Kidney epithelial cell (primary cell): ENCODE data around the gene LIN28B. TPM values are rescaled to one million over a fixed set of nuclear protein-coding genes. Genes with fewer than 3 reads are reported as not detected.

Experiments
- DNase-seq: peaks from one replicate; pipeline ENCODE4 v3.0.0-alpha.2; 2010; ENCODE audit warnings: low read depth
- H3K27me3 ChIP-seq: 2 replicates; pipeline ENCODE4 v1.6.0; 2011; ENCODE audit warnings: low read length; ENCODE audit not compliant: control insufficient read depth, insufficient read depth
- H3K36me3 ChIP-seq: 2 replicates; pipeline ENCODE4 v1.5.1; 2011; ENCODE audit warnings: low read length; ENCODE audit not compliant: control insufficient read depth, insufficient read depth
- H3K4me3 ChIP-seq: 2 replicates; pipeline ENCODE4 v1.5.1; 2011; ENCODE audit warnings: low read depth, mild to moderate bottlenecking, control low read depth, low read length
- total RNA-seq: library from RNA; depleted of rRNA; stranded (reverse); fragments of >200 nt; gene quantifications from 2 replicates; pipeline ENCODE4 v1.2.3, GENCODE V29; 2015
- TF ChIP-seq, protein P1 (sequence below): IDR thresholded peaks from 2 replicates; pipeline ENCODE4 v1.5.1; 2011; ENCODE audit warnings: mild to moderate bottlenecking, moderate library complexity, low read length, control low read depth, inconsistent platforms; ENCODE audit not compliant: insufficient read depth, poor library complexity, severe bottlenecking

Gene LIN28B
- total RNA-seq, 1 donor from 2014 or later = 0.92 TPM

DNA sequence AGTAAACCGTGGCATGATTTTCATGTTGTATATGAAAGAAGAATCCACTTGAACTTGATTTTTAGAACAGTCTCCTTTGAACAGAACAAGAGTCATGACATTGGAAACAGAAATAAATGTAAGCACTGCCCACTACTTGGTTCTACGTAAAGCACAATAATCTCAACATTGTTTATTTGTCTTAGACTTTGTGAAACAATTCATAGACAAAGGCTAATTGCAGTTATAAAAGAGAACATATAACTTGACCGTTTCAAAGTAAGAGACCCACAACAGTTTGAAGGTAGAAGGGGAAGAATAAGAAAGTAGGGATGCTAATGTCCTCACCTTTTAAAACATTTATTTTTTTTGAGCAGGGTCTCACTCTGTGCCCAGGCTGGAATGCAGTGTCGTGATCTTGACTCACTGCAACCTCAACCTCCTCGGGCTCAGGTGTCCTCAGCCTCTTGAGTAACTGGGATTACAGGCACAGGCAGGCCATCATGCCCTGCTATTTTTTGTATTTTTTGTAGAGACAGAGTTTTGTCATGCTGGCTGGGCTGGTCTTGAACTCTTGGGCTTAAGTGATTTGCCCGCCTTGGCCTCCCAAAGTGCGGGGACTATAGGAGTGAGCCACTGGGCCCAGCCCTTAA, 151.8 kb downstream of the LIN28B start:
- DNase-seq = no peak
- H3K4me3 ChIP-seq = no peak overlapping the region
- TF ChIP-seq, protein P1, sequence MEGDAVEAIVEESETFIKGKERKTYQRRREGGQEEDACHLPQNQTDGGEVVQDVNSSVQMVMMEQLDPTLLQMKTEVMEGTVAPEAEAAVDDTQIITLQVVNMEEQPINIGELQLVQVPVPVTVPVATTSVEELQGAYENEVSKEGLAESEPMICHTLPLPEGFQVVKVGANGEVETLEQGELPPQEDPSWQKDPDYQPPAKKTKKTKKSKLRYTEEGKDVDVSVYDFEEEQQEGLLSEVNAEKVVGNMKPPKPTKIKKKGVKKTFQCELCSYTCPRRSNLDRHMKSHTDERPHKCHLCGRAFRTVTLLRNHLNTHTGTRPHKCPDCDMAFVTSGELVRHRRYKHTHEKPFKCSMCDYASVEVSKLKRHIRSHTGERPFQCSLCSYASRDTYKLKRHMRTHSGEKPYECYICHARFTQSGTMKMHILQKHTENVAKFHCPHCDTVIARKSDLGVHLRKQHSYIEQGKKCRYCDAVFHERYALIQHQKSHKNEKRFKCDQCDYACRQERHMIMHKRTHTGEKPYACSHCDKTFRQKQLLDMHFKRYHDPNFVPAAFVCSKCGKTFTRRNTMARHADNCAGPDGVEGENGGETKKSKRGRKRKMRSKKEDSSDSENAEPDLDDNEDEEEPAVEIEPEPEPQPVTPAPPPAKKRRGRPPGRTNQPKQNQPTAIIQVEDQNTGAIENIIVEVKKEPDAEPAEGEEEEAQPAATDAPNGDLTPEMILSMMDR = no peak
- no peaks in the 10 kb centered on the region for H3K27me3 ChIP-seq
- peaks cover 1% of the 10 kb centered on the region for H3K36me3 ChIP-seq

GRCh38 chr6:105109955-105110895, 153.3 kb downstream of the LIN28B start:
- H3K27me3 ChIP-seq = no peaks in the 10 kb centered on the region

DNA sequence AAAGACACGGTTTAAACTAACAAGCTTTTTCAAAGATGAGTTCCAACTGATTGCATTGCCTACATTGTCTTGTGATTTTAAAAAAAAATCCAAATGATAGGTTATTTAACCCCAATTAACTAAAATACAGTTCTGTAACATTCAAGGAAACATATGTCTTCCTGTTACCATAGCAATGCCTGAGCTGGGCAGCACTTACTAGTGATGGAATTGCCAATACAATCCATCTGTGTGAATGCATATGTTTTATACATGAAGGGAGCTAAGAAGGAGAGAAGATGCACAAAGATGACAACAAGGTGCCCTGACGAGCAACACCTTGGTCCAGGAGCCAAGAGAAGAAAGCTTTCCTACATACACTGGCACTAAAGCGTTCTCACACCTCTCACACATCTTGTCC, 154.2 kb downstream of the LIN28B start:
- TF ChIP-seq, protein P1 = no peak
- no peak for DNase-seq

More at GRCh38 chr6:105109955-105110895, 153.3 kb downstream of the LIN28B start:
- no peak for DNase-seq
- Histone ChIP-seq H3K36me3 (peaks cover 1% of the 10 kb centered on the region), H3K4me3 (no peak overlapping the region)
- TF ChIP-seq, protein P1 = no peak

DNA sequence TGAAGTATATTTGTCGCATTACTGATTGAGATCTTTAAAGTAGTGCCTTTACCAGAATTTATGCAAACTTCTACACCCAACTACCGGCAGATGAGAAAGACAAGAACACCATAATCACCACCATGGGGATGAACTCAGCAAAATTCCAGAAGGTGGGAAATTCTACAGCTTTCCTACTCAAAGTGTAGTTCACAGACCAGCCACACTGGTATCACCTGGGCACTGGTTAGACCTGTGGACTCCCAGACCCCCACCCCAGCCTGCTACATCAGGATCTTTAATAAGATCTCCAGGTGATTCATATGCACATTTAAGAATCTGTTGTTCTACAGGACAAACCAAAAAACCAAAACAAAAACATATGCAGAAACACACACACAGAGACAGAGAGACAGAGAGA, 155.0 kb downstream of the LIN28B start:
- peaks cover 1% of the 10 kb centered on the region for H3K36me3 ChIP-seq
- DNase-seq = no peak
- no peak overlapping the region for H3K4me3 ChIP-seq
- no peaks in the 10 kb centered on the region for H3K27me3 ChIP-seq
- TF ChIP-seq, protein P1 = no peak

More for the DNA sequence above, 154.2 kb downstream of the LIN28B start:
- Histone ChIP-seq H3K4me3 (no peak overlapping the region), H3K36me3 (peaks cover 1% of the 10 kb centered on the region), H3K27me3 (no peaks in the 10 kb centered on the region)

DNA sequence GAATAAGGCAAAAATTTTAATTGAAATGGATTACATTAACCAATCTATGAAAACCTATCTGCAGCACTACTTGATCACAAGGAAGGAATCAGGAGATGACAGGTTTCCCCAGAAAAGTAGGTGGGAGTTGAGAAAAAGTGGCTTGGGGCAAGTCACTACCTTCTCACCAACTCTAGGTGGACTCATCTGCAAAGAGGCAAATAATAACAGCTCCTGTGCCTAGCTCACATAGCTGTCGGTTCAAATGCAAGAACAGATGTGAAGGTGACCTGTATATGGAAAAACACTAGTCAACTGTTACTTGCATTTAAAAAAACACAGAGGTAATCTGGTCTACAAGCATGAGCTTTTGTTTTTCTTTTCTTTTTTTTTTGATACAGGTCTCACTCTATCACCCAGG, 155.7 kb downstream of the LIN28B start:
- no peak overlapping the region for H3K4me3 ChIP-seq
- H3K36me3 ChIP-seq = peaks cover 1% of the 10 kb centered on the region
- H3K27me3 ChIP-seq = no peaks in the 10 kb centered on the region
- no peak for DNase-seq
- TF ChIP-seq, protein P1 = no peak
